Adipose tissue (tissue), 3 donors: ENCODE data around the gene ITLN2. TPM values are rescaled to one million over a fixed set of nuclear protein-coding genes. Genes with fewer than 3 reads are reported as not detected.
"Not testable (repeated sequence)": the region's sequence is repeated elsewhere in the genome, so short reads cannot be mapped to it uniquely, and the experiment has no call there.

Experiments used
- H3K27ac ChIP-seq: one replicate; pipeline ENCODE4 v1.5.1; 2013; ENCODE audit warnings: low read depth, low read length
- WGBS, 3 donors: extraction: QIAGEN DNeasy Blood & Tissue Kit; methylation state at CpG; one replicate each; pipeline ENCODE4 v1.1.7; 2013; 5-methylcytosine and 5-hydroxymethylcytosine counted together
- polyA plus RNA-seq, 3 donors: library from polyadenylated mRNA; stranded (reverse); fragments of 200-250 nt; gene quantifications; one replicate each; pipeline ENCODE4 v1.2.3, GENCODE V29; 2013
- donor health status: healthy with polysubstance abuse.
- donor health status: Bipolar disorder and iron deficiency.
- donor health status: healthy.

ITLN2 gene
- polyA plus RNA-seq, 3 donors = 0.21 to 8.9 (median 0.37) TPM

- H3K27ac ChIP-seq = no peak overlapping the region
- WGBS, 3 donors = 77 to 93% (median 84%) methylated on average over 2 of the region's 2 CpGs
Observed at GRCh38 chr1:160916666-160917065, 37.9 kb downstream of the ITLN2 start.

- H3K27ac ChIP-seq = not testable (repeated sequence)
- 41 to 70% (median 69%) methylated on average over 6 of the region's 6 CpGs for WGBS, 3 donors
Observed at GRCh38 chr1:160913229-160913628, 41.4 kb downstream of the ITLN2 start.

GRCh38 chr1:160911925-160912324 lies 42.7 kb downstream of the ITLN2 start:
- WGBS, 3 donors = 34 to 56% (median 52%) methylated on average over 2 of the region's 2 CpGs

DNA sequence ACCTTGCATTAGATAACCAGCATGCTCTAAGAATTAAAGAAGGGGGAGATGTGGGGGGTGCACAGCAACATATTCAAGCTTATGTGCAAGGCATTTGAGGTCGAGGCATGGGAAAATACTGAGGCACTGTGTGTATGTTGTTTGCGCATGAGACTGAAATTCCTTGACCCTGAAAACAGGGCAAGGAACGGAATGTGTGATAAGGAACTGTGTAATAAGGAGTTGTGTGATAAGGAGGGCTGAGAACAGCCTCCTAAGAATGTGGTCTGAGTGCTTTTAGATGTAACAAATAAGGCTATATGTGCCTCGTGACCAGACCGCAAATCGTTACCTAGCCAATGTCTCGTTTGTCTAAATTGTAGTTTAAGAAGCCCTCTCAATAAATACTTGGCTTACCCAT lies 43.2 kb downstream of the ITLN2 start:
- no peak overlapping the region for H3K27ac ChIP-seq
- WGBS, 3 donors = 17 to 58% (median 49%) methylated on average over 7 of the region's 7 CpGs

More at GRCh38 chr1:160911925-160912324, 42.7 kb downstream of the ITLN2 start:
- H3K27ac ChIP-seq = no peak overlapping the region

DNA sequence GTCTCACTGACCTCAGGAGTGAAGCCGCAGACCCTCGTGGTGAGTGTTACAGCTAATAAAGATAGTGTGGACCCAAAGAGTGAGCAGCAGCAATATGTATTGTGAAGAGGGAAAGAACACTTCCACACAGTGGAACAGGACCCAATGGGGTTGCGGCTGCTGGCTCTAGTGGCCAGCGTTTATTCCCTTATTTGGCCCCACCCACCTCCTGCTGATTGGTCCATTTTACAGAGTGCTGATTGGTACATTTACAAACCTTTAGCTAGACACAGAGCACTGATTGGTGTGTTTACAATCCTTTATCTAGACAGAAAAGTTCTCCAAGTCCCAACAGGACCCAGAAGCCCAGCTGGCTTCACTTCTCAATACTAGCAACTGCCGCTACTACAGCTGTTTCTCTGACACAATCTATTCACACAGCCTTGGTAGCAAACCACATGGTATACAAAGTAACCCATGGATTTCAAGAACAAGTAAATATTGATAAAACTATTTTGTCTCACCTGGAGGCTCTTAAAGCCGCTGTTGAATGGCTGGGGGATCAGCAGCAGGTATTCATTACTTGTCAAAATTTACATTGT lies 44.3 kb downstream of the ITLN2 start:
- no peak overlapping the region for H3K27ac ChIP-seq
- 57 to 70% (median 70%) methylated on average over 6 of the region's 6 CpGs for WGBS, 3 donors

GRCh38 chr1:160907976-160908375 lies 46.6 kb downstream of the ITLN2 start:
- no peak overlapping the region for H3K27ac ChIP-seq
- 37 to 74% (median 72%) methylated on average over 7 of the region's 7 CpGs for WGBS, 3 donors

DNA sequence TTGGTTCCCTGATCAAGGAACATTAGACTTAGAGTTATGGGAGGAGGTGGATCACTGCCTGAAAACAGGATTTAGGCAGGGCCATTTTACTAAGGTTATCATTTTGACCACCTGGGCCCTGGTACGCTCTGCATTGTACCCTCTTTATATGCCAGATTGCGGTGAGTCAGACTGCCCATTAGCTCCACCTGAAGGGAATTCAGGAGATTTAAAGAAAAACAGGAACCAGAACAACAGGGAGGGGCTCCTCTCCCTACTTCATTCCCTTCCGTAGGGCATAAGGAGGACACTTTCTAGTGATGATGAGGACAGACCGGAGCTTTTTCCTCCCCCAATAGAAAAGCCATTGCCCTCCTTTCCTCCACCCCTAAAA lies 49.0 kb downstream of the ITLN2 start:
- WGBS, 3 donors = 55 to 76% (median 68%) methylated on average over 4 of the region's 4 CpGs
- no peak overlapping the region for H3K27ac ChIP-seq

DNA sequence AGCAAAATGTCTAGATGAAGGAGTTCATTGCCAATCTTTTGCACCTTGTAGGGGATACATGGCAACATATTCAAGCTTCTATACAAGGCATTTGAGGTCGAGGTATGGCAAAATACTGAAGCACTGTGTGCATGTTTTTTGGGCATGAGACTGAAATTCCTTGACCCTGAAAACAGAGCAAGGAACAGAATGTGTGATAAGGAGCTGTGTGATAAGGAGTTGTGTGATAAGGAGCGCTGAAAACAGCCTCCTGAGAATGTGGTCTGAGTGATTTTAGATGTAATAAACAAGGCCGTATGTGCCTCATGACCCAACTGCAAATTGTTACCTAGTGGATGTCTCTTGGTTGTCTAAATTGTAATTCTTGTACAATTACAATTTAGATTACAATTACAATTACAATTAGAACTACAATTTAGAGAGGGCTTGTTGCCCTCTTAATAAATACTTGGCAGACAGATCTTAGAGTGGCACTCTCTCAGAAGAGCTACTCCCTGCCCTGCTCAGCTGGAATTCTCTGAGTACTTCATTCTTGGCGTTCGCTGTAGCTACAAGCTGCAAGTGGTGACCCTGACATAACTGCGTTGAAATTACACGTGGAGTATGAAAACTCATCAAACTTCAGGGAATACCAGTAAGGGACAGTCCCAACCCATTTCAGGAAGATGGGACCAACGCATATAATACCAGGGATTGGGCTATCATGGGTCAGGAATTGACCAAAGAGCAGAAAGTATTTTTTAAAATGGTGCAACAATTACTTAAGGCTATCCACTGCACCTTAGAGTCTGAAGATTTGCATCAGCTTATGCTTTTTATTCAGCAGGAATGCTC lies 49.6 kb downstream of the ITLN2 start:
- no peak overlapping the region for H3K27ac ChIP-seq
- WGBS, 3 donors = 41 to 76% (median 72%) methylated on average over 8 of the region's 8 CpGs

DNA sequence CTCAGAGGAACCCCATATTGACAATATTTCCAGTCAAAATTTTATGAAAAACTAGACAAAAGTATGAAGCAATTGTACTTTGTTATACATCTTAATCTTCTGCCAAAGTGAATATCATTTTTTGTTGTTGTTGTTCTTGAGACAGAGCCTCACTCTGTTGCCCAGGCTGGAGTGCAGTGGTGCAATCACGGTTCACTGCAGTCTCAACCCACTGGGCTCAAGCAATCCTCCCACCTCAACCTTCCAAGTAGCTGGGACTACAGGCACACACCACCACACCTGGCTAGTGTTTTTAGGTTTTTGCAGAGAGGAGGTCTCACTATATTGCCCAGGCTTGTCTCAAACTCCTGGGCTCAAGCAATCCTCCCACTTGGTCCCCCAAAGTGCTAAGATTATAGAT lies 52.4 kb downstream of the ITLN2 start:
- H3K27ac ChIP-seq = not testable (repeated sequence)
- 69 to 100% (median 73%) methylated on average over 1 of the region's 1 CpG for WGBS, 3 donors

DNA sequence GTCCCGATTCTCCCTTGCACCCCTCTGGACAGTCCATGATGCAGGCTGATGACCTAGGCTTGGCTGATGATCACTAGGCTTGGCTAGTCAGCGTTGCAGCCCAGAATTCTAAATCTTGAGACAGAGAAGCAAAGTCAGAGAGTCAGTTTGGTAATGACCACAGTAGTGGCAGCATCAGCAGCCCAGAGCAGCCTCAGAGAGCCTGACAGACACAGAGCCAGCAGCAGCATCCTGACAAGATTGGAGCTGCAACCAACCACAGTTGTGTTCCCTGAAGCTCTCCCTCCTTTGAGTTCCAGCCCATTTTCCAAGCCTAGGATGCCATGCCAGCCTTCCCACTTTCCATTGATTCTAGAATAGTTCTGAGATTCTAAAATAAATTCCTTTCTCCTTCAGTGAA lies 52.8 kb downstream of the ITLN2 start:
- WGBS, 3 donors = 89 to 97% (median 91%) methylated on average over 2 of the region's 2 CpGs
- no peak overlapping the region for H3K27ac ChIP-seq

- not testable (repeated sequence) for H3K27ac ChIP-seq
- WGBS, 3 donors = 61 to 79% (median 64%) methylated on average over 3 of the region's 3 CpGs
Observed at GRCh38 chr1:160900683-160901082, 53.9 kb downstream of the ITLN2 start.

Other genes with a start within 250 kb of the ITLN2 start
- gene CD48, start 243.0 kb downstream of the ITLN2 start, polyA plus RNA-seq = 10 to 100 TPM in 1 of 3 donors, 1 to 10 TPM in 2; 3.3 to 12.7 (median 3.7) TPM
- gene SLAMF7, start 215.6 kb downstream of the ITLN2 start, polyA plus RNA-seq = under 1 TPM; 0.34 to 0.65 (median 0.35) TPM
- gene LY9, start 158.6 kb downstream of the ITLN2 start, polyA plus RNA-seq = under 1 TPM in 2 of 3 donors, not detected in 1; 0.44 to 0.52 TPM
- under 1 TPM; 0.02 to 0.48 (median 0.45) TPM for gene CD244, start 91.9 kb downstream of the ITLN2 start, polyA plus RNA-seq
- 100 to 1,000 TPM in 1 of 3 donors, 10 to 100 TPM in 1, 1 to 10 TPM in 1; 1.7 to 121 (median 15.7) TPM for gene ITLN1, start 69.6 kb downstream of the ITLN2 start, polyA plus RNA-seq
- gene F11R, start 66.3 kb upstream of the ITLN2 start, polyA plus RNA-seq = 10 to 100 TPM; 18.3 to 33.9 (median 26.2) TPM
- gene TSTD1, start 84.2 kb upstream of the ITLN2 start, polyA plus RNA-seq = 10 to 100 TPM; 33.7 to 78.1 (median 52.5) TPM
- 10 to 100 TPM; 35.0 to 54.3 (median 47.2) TPM for gene USF1, start 91.2 kb upstream of the ITLN2 start, polyA plus RNA-seq
- 10 to 100 TPM in 1 of 3 donors, 1 to 10 TPM in 2; 2.3 to 10.8 (median 9.8) TPM for gene ARHGAP30, start 115.1 kb upstream of the ITLN2 start, polyA plus RNA-seq
- 1 to 10 TPM in 1 of 3 donors, under 1 TPM in 1, not detected in 1; 0.52 to 3.3 TPM for gene NECTIN4, start 134.7 kb upstream of the ITLN2 start, polyA plus RNA-seq
- gene KLHDC9, start 143.6 kb upstream of the ITLN2 start, polyA plus RNA-seq = 1 to 10 TPM; 1.2 to 9.0 (median 1.5) TPM
- gene PFDN2, start 163.2 kb upstream of the ITLN2 start, polyA plus RNA-seq = 100 to 1,000 TPM in 2 of 3 donors, 10 to 100 TPM in 1; 53.0 to 201 (median 139) TPM
- 10 to 100 TPM; 23.7 to 48.1 (median 41.2) TPM for gene NIT1, start 163.3 kb upstream of the ITLN2 start, polyA plus RNA-seq
- gene DEDD, start 177.9 kb upstream of the ITLN2 start, polyA plus RNA-seq = 10 to 100 TPM; 17.4 to 46.3 (median 29.7) TPM
- gene UFC1, start 199.2 kb upstream of the ITLN2 start, polyA plus RNA-seq = 100 to 1,000 TPM; 100 to 147 (median 131) TPM
- 10 to 100 TPM; 13.2 to 26.7 (median 18.8) TPM for gene USP21, start 204.7 kb upstream of the ITLN2 start, polyA plus RNA-seq
- gene PPOX, start 211.6 kb upstream of the ITLN2 start, polyA plus RNA-seq = 10 to 100 TPM; 11.1 to 33.1 (median 16.2) TPM
- gene B4GALT3, start 222.7 kb upstream of the ITLN2 start, polyA plus RNA-seq = 10 to 100 TPM; 23.7 to 36.1 (median 26.4) TPM
- gene ADAMTS4, start 244.2 kb upstream of the ITLN2 start, polyA plus RNA-seq = 100 to 1,000 TPM in 1 of 3 donors, 10 to 100 TPM in 1, 1 to 10 TPM in 1; 5.9 to 188 (median 37.3) TPM
- 100 to 1,000 TPM in 1 of 3 donors, 10 to 100 TPM in 2; 68.4 to 163 (median 86.3) TPM for gene NDUFS2, start 247.6 kb upstream of the ITLN2 start, polyA plus RNA-seq